Measurements from ENCODE around the gene DGKZ.

DNA sequence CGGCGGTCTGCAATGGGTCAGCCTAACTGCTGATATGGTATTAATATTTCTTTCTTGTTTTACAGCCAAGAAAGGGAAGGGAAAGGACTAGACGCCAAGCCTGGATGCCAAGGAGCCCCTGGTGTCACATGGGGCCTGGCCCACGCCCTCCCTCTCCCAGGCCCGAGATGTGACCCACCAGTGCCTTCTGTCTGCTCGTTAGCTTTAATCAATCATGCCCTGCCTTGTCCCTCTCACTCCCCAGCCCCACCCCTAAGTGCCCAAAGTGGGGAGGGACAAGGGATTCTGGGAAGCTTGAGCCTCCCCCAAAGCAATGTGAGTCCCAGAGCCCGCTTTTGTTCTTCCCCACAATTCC lies 36.1 kb downstream of the DGKZ start:
- TF ChIP-seq CTCF (IDR thresholded peaks at IDR 0.05) = no peak
- no peak for TF ChIP-seq EZH2 (IDR thresholded peaks at IDR 0.05)

Measured in neural progenitor cell (in vitro differentiated cells).